HepG2 (cell line): ENCODE data around the gene ASXL1. TPM values are rescaled to one million over a fixed set of nuclear protein-coding genes. Genes with fewer than 3 reads are reported as not detected.

Source experiments
- ATF2 ChIP-seq: sonication (generic); formaldehyde crosslinking; IDR thresholded peaks from 2 replicates; pipeline ENCODE4 v1.4.0; 2020; ENCODE audit warnings: missing genetic modification reagents
- CEBPZ ChIP-seq: IDR thresholded peaks from 2 replicates; pipeline ENCODE4 v1.6.1; 2012; ENCODE audit warnings: low read length, improper control_type of control experiment
- EHMT2 ChIP-seq: fragments of 200-600 bp; sonication (generic); IDR thresholded peaks from 2 replicates; pipeline ENCODE4 v1.7.0; 2017; ENCODE audit warnings: antibody characterized with exemption, low read depth, low read length, borderline replicate concordance
- NCOA2 ChIP-seq: sonication (generic); formaldehyde crosslinking; IDR thresholded peaks from 2 replicates; pipeline ENCODE4 v1.8.0; 2022; ENCODE audit warnings: inconsistent platforms
- RERE ChIP-seq: IDR thresholded peaks from 2 replicates; pipeline ENCODE4 v1.6.1; 2016; ENCODE audit warnings: low read depth, missing genetic modification reagents, missing compliant biosample characterization
- ZKSCAN1 ChIP-seq: fragments of 150-350 bp; IDR thresholded peaks from 2 replicates; pipeline ENCODE4 v1.6.1; 2014; ENCODE audit warnings: low read length
- ZNF224 ChIP-seq: sonication (generic); formaldehyde crosslinking; IDR thresholded peaks from 2 replicates; pipeline ENCODE4 v1.5.0; 2020; ENCODE audit warnings: mild to moderate bottlenecking, missing genetic modification reagents
- ZNF256 ChIP-seq: sonication (generic); formaldehyde crosslinking; conservative IDR thresholded peaks from 2 replicates; pipeline ENCODE4 v1.4.0; 2020; ENCODE audit warnings: missing genetic modification reagents
- ZNF704 ChIP-seq: sonication (generic); formaldehyde crosslinking; IDR thresholded peaks from 2 replicates; pipeline ENCODE4 v1.8.1; 2023; ENCODE audit warnings: mild to moderate bottlenecking, inconsistent platforms, moderate library complexity, missing genetic modification reagents, borderline replicate concordance
- ZNF782 ChIP-seq: sonication (generic); formaldehyde crosslinking; IDR thresholded peaks from 2 replicates; pipeline ENCODE4 v1.4.0; 2020; ENCODE audit warnings: missing genetic modification reagents, mild to moderate bottlenecking, borderline replicate concordance
- ZNF878 ChIP-seq: sonication (generic); formaldehyde crosslinking; IDR thresholded peaks from 2 replicates; pipeline ENCODE4 v1.8.1; 2023; ENCODE audit warnings: mild to moderate bottlenecking, missing genetic modification reagents, moderate library complexity
- polyA plus RNA-seq, 8 experiments: library from polyadenylated mRNA; depleted of rRNA in 3 of 8; stranded (reverse) in 7 of 8; unstranded in 1 of 8; fragments of >200 nt; fragmentation: Illumina TruSeq in 4 of 8; extraction: Trizol in 4 of 8; gene quantifications; 2 replicates each; pipeline versions ENCODE4 v1.2.1 to v1.2.3, GENCODE V29; 2011 to 2016; ENCODE audit warnings: low read depth in 4 of 8, missing spikeins in 1 of 8, mixed read lengths in 1 of 8; ENCODE audit not compliant: insufficient read depth in 1 of 8
- total RNA-seq, 5 experiments: library from RNA; depleted of rRNA; stranded (reverse); fragments of >200 nt; fragmentation: Illumina TruSeq; extraction: Trizol; gene quantifications; 2 replicates each; pipeline ENCODE4 v1.2.3, GENCODE V29; 2016; ENCODE audit warnings: low read depth in 1 of 5
- TF ChIP-seq, protein P1 (sequence below): sonication (generic); formaldehyde crosslinking; IDR thresholded peaks from 2 replicates; pipeline ENCODE4 v1.8.0; 2022; ENCODE audit warnings: mild to moderate bottlenecking, missing genetic modification reagents, moderate library complexity
- TF ChIP-seq, protein P2 (sequence below): sonication (generic); formaldehyde crosslinking; IDR thresholded peaks from 2 replicates; pipeline ENCODE4 v1.8.0; 2022; ENCODE audit warnings: mild to moderate bottlenecking, missing genetic modification reagents, borderline replicate concordance

Gene ASXL1
- total and polyA plus RNA-seq, 2 of the 13 experiments (the other 11 are each of a cell fraction or from before 2014, with no cell fraction given) = 62.1 to 74.8 TPM

GRCh38 chr20:32465092-32465900 lies 107.2 kb downstream of the ASXL1 start (continued):
- TF ChIP-seq ZNF878 (CRISPR knock-in tag) (peak; percentile 96; the same call in 1 of the 2 replicates), ZNF782 (CRISPR knock-in tag) (peak; percentile 60; the same call in 1 of the 2 replicates), ZKSCAN1 (no peak), CEBPZ (no peak), NCOA2 (CRISPR knock-in tag) (peak; percentile 66; the same call in 1 of the 2 replicates), EHMT2 (no peak), ZNF704 (CRISPR knock-in tag) (peak; percentile 56; the same call in 1 of the 2 replicates), ZNF256 (CRISPR knock-in tag) (no peak), ATF2 (CRISPR knock-in tag) (peak; percentile 93), ZNF224 (peak; percentile 82; the same call in 1 of the 2 replicates), RERE (CRISPR knock-in tag) (no peak; the same call in 1 of the 2 replicates)
- TF ChIP-seq, protein P1, sequence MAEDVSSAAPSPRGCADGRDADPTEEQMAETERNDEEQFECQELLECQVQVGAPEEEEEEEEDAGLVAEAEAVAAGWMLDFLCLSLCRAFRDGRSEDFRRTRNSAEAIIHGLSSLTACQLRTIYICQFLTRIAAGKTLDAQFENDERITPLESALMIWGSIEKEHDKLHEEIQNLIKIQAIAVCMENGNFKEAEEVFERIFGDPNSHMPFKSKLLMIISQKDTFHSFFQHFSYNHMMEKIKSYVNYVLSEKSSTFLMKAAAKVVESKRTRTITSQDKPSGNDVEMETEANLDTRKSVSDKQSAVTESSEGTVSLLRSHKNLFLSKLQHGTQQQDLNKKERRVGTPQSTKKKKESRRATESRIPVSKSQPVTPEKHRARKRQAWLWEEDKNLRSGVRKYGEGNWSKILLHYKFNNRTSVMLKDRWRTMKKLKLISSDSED (CRISPR knock-in tag) = no peak
- TF ChIP-seq, protein P2, sequence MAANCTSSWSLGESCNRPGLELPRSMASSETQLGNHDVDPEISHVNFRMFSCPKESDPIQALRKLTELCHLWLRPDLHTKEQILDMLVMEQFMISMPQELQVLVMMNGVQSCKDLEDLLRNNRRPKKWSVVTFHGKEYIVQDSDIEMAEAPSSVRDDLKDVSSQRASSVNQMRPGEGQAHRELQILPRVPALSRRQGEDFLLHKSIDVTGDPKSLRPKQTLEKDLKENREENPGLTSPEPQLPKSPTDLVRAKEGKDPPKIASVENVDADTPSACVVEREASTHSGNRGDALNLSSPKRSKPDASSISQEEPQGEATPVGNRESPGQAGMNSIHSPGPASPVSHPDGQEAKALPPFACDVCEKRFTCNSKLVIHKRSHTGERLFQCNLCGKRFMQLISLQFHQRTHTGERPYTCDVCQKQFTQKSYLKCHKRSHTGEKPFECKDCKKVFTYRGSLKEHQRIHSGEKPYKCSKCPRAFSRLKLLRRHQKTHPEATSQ = no peak
